Duodenal mucosa (tissue), 2 donors: ENCODE results near the gene CDK14.

Experiments used
- H3K27ac ChIP-seq: one replicate; pipeline ENCODE4 v1.7.0; 2013; ENCODE audit warnings: low read depth, low read length
- H3K27me3 ChIP-seq, 2 donors: one replicate each; pipeline ENCODE4 v1.7.0; 2013; ENCODE audit warnings: low read length in 2 of 2, control low read depth in 1 of 2; ENCODE audit not compliant: insufficient read depth in 2 of 2, control insufficient read depth in 1 of 2
- H3K36me3 ChIP-seq, 2 donors: one replicate each; pipeline ENCODE4 v1.7.0; 2013; ENCODE audit warnings: low read length in 2 of 2, control low read depth in 1 of 2; ENCODE audit not compliant: insufficient read depth in 2 of 2, control insufficient read depth in 1 of 2
- H3K4me1 ChIP-seq, 2 donors: one replicate each; pipeline ENCODE4 v1.7.0; 2013; ENCODE audit warnings: low read length in 2 of 2, control low read depth in 1 of 2; ENCODE audit not compliant: insufficient read depth in 2 of 2, control insufficient read depth in 1 of 2
- H3K4me3 ChIP-seq, 2 donors: one replicate each; pipeline ENCODE4 v1.7.0; 2013; ENCODE audit warnings: low read length in 2 of 2, low read depth in 1 of 2
- H3K9ac ChIP-seq, 2 donors: one replicate each; pipeline ENCODE4 v1.7.0; 2013; ENCODE audit warnings: low read length in 2 of 2, low read depth in 1 of 2
- H3K9me3 ChIP-seq, 2 donors: one replicate each; pipeline ENCODE4 v1.7.0; 2013; ENCODE audit warnings: low read length in 2 of 2, control low read depth in 1 of 2; ENCODE audit not compliant: control insufficient read depth in 1 of 2

The CDK14 gene

GRCh38 chr7:90709501-90710465, 113.7 kb downstream of the CDK14 start:
- Histone ChIP-seq H3K27ac (no peak overlapping the region), H3K9me3 (no peaks in the 10 kb centered on the region), H3K9ac (peak overlapping the region; percentile 7 to 28)

GRCh38 chr7:90710466-90710850, 114.3 kb downstream of the CDK14 start:
- Histone ChIP-seq H3K27me3 (no peaks in the 10 kb centered on the region), H3K4me1 (peaks cover 11 to 28% of the 10 kb centered on the region in 2 donors), H3K9ac (peak overlapping the region; percentile 7 to 28), H3K27ac (no peak overlapping the region), H3K4me3 (peak overlapping the region; percentile 1 to 36), H3K36me3 (no peaks in the 10 kb centered on the region), H3K9me3 (no peaks in the 10 kb centered on the region)

More at GRCh38 chr7:90709501-90710465, 113.7 kb downstream of the CDK14 start:
- Histone ChIP-seq H3K27me3 (no peaks in the 10 kb centered on the region), H3K4me1 (peaks cover 11 to 31% of the 10 kb centered on the region in 2 donors), H3K36me3 (no peaks in the 10 kb centered on the region), H3K4me3 (peak overlapping the region; percentile 1 to 36)

- no peak overlapping the region for H3K27ac ChIP-seq
- no peaks in the 10 kb centered on the region for H3K36me3 ChIP-seq
- H3K4me3 ChIP-seq, result no peak overlapping the region
- H3K4me1 ChIP-seq, result peaks cover 11 to 37% of the 10 kb centered on the region in 2 donors
- H3K27me3 ChIP-seq, result no peaks in the 10 kb centered on the region
- H3K9me3 ChIP-seq, result no peaks in the 10 kb centered on the region
- H3K9ac ChIP-seq, result no peak overlapping the region
Observed at GRCh38 chr7:90713628-90714027, 117.5 kb downstream of the CDK14 start.

- Histone ChIP-seq H3K9me3 (no peaks in the 10 kb centered on the region), H3K36me3 (no peaks in the 10 kb centered on the region), H3K27me3 (no peaks in the 10 kb centered on the region), H3K4me1 (peaks cover 9 to 41% of the 10 kb centered on the region in 2 donors), H3K4me3 (no peak overlapping the region), H3K9ac (no peak overlapping the region), H3K27ac (no peak overlapping the region)
Observed at GRCh38 chr7:90715067-90715466, 118.9 kb downstream of the CDK14 start.

GRCh38 chr7:90717296-90718060, 121.4 kb downstream of the CDK14 start:
- Histone ChIP-seq H3K4me1 (peaks cover 11 to 55% of the 10 kb centered on the region in 2 donors), H3K27ac (no peak overlapping the region)

GRCh38 chr7:90719155-90719554, 123.0 kb downstream of the CDK14 start:
- H3K4me1 ChIP-seq, result peaks cover 11 to 51% of the 10 kb centered on the region in 2 donors
- no peaks in the 10 kb centered on the region for H3K9me3 ChIP-seq
- no peaks in the 10 kb centered on the region for H3K27me3 ChIP-seq
- H3K27ac ChIP-seq, result no peak overlapping the region
- peak overlapping the region in 1 of 2 donors; percentile 15 for H3K4me3 ChIP-seq
- H3K9ac ChIP-seq, result no peak overlapping the region
- H3K36me3 ChIP-seq, result no peaks in the 10 kb centered on the region

More at GRCh38 chr7:90717296-90718060, 121.4 kb downstream of the CDK14 start:
- H3K9ac ChIP-seq, result no peak overlapping the region
- no peaks in the 10 kb centered on the region for H3K9me3 ChIP-seq
- no peak overlapping the region for H3K4me3 ChIP-seq
- H3K36me3 ChIP-seq, result no peaks in the 10 kb centered on the region
- H3K27me3 ChIP-seq, result no peaks in the 10 kb centered on the region

- no peak overlapping the region for H3K9ac ChIP-seq
- H3K4me3 ChIP-seq, result peak overlapping the region in 1 of 2 donors; percentile 30
- peaks cover 11 to 53% of the 10 kb centered on the region in 2 donors for H3K4me1 ChIP-seq
- peak overlapping the region; percentile 27 for H3K27ac ChIP-seq
- no peaks in the 10 kb centered on the region for H3K9me3 ChIP-seq
- no peaks in the 10 kb centered on the region for H3K27me3 ChIP-seq
- H3K36me3 ChIP-seq, result no peaks in the 10 kb centered on the region
Observed at GRCh38 chr7:90720984-90721760, 125.1 kb downstream of the CDK14 start.

GRCh38 chr7:90721869-90722431, 125.8 kb downstream of the CDK14 start:
- peak overlapping the region; percentile 27 for H3K27ac ChIP-seq
- H3K9ac ChIP-seq, result no peak overlapping the region
- H3K9me3 ChIP-seq, result no peaks in the 10 kb centered on the region
- peaks cover 11 to 56% of the 10 kb centered on the region in 2 donors for H3K4me1 ChIP-seq
- H3K27me3 ChIP-seq, result no peaks in the 10 kb centered on the region
- no peaks in the 10 kb centered on the region for H3K36me3 ChIP-seq
- H3K4me3 ChIP-seq, result no peak overlapping the region

GRCh38 chr7:90723233-90723632, 127.1 kb downstream of the CDK14 start:
- Histone ChIP-seq H3K27me3 (no peaks in the 10 kb centered on the region), H3K4me3 (no peak overlapping the region), H3K36me3 (no peaks in the 10 kb centered on the region), H3K9me3 (no peaks in the 10 kb centered on the region), H3K4me1 (peaks cover 11 to 51% of the 10 kb centered on the region in 2 donors), H3K9ac (no peak overlapping the region), H3K27ac (no peak overlapping the region)
